Type B pancreatic cell (in vitro differentiated cells): ENCODE measurements around the gene SCAI. TPM values are rescaled to one million over a fixed set of nuclear protein-coding genes. Genes with fewer than 3 reads are reported as not detected.
A peak's percentile ranks its signal among the peaks of the same experiment; 100 is the strongest.

Experiments
- DNase-seq: peaks from one replicate; pipeline ENCODE4 v3.0.0; 2021; ENCODE audit warnings: mixed read lengths; ENCODE audit not compliant: unreplicated experiment; ENCODE audit errors: extremely low spot score
- H3K27ac Mint-ChIP-seq: 2 replicates; pipeline ENCODE4 v1.8.0; 2021; ENCODE audit warnings: mild to moderate bottlenecking, mixed read lengths
- H3K27me3 Mint-ChIP-seq: 2 replicates; pipeline ENCODE4 v1.8.0; 2021; ENCODE audit warnings: mixed read lengths
- H3K36me3 Mint-ChIP-seq: 2 replicates; pipeline ENCODE4 v1.8.0; 2021; ENCODE audit warnings: mixed read lengths
- H3K4me1 Mint-ChIP-seq: one replicate; pipeline ENCODE4 v1.8.0; 2021; ENCODE audit warnings: mixed read lengths; ENCODE audit not compliant: unreplicated experiment
- H3K4me3 Mint-ChIP-seq: 2 replicates; pipeline ENCODE4 v1.8.0; 2021; ENCODE audit warnings: mild to moderate bottlenecking, mixed read lengths
- H3K9me3 Mint-ChIP-seq: 2 replicates; pipeline ENCODE4 v1.8.0; 2021; ENCODE audit warnings: mixed read lengths
- CTCF ChIP-seq: fragments of 200-600 bp; sonication (generic); conservative IDR thresholded peaks from 2 replicates; pipeline ENCODE4 v1.5.0; 2021; ENCODE audit warnings: antibody characterized with exemption, mild to moderate bottlenecking
- total RNA-seq: library from RNA; stranded (reverse); gene quantifications from 2 replicates; pipeline ENCODE4 v1.2.1, GENCODE V29; 2021; ENCODE audit warnings: low replicate concordance

Gene SCAI
- total RNA-seq, 1 donor from 2014 or later = 12.8 TPM

- no peak for TF ChIP-seq CTCF
- Mint-ChIP-seq H3K9me3 (no peaks in the 10 kb centered on the region), H3K27ac (no peak overlapping the region), H3K4me1 (peaks cover 11% of the 10 kb centered on the region), H3K4me3 (no peak overlapping the region), H3K36me3 (peaks cover 12% of the 10 kb centered on the region), H3K27me3 (no peaks in the 10 kb centered on the region)
- no peak for DNase-seq
Observed at GRCh38 chr9:125146247-125146646, 2.9 kb upstream of the SCAI start.

- H3K4me1 Mint-ChIP-seq = peaks cover 11% of the 10 kb centered on the region
- no peak for DNase-seq
- H3K27ac Mint-ChIP-seq = no peak overlapping the region
- H3K27me3 Mint-ChIP-seq = no peaks in the 10 kb centered on the region
- peaks cover 5% of the 10 kb centered on the region for H3K36me3 Mint-ChIP-seq
- no peaks in the 10 kb centered on the region for H3K9me3 Mint-ChIP-seq
- no peak for TF ChIP-seq CTCF
- no peak overlapping the region for H3K4me3 Mint-ChIP-seq
Observed at GRCh38 chr9:125145425-125145824, 2.1 kb upstream of the SCAI start.

GRCh38 chr9:125142560-125143376 lies 560 bp downstream of the SCAI start:
- Mint-ChIP-seq H3K4me1 (peaks cover 11% of the 10 kb centered on the region), H3K36me3 (peaks cover 15% of the 10 kb centered on the region), H3K27ac (peak overlapping the region; percentile 82), H3K9me3 (no peaks in the 10 kb centered on the region), H3K27me3 (no peaks in the 10 kb centered on the region), H3K4me3 (peak overlapping the region; percentile 97)
- no peak for TF ChIP-seq CTCF
- DNase-seq = peak; percentile 70

- H3K4me1 Mint-ChIP-seq = peaks cover 11% of the 10 kb centered on the region
- H3K4me3 Mint-ChIP-seq = peak overlapping the region; percentile 97
- DNase-seq = no peak
- H3K27me3 Mint-ChIP-seq = no peaks in the 10 kb centered on the region
- H3K36me3 Mint-ChIP-seq = peaks cover 15% of the 10 kb centered on the region
- no peaks in the 10 kb centered on the region for H3K9me3 Mint-ChIP-seq
- no peak overlapping the region for H3K27ac Mint-ChIP-seq
- no peak for TF ChIP-seq CTCF
Observed at GRCh38 chr9:125141751-125142150, 1.6 kb downstream of the SCAI start.

- Mint-ChIP-seq H3K9me3 (no peaks in the 10 kb centered on the region), H3K27ac (no peak overlapping the region), H3K4me1 (peaks cover 11% of the 10 kb centered on the region), H3K36me3 (peaks cover 15% of the 10 kb centered on the region), H3K27me3 (no peaks in the 10 kb centered on the region), H3K4me3 (peak overlapping the region; percentile 97)
- DNase-seq = no peak
- no peak for TF ChIP-seq CTCF
Observed at GRCh38 chr9:125141251-125141650, 2.1 kb downstream of the SCAI start.
